HepG2 (cell line): ENCODE data around the gene PXDC1. TPM values are rescaled to one million over a fixed set of nuclear protein-coding genes. Genes with fewer than 3 reads are reported as not detected.
A peak's percentile ranks its signal among the peaks of the same experiment; 100 is the strongest.

ENCODE experiments used
- FOXO4 ChIP-seq: sonication (generic); formaldehyde crosslinking; conservative IDR thresholded peaks from 2 replicates; pipeline ENCODE4 v1.8.1; 2023; ENCODE audit warnings: missing genetic modification reagents
- MED1 ChIP-seq: sonication (generic); formaldehyde crosslinking; IDR thresholded peaks from 2 replicates; pipeline ENCODE4 v1.4.0; 2020; ENCODE audit warnings: missing genetic modification reagents
- RBM22 ChIP-seq: fragments of 200-400 bp; formaldehyde crosslinking; optimal IDR thresholded peaks from 2 replicates; pipeline ENCODE3; 2017; ENCODE audit warnings: mild to moderate bottlenecking, low read length, moderate library complexity
- RERE ChIP-seq: IDR thresholded peaks from 2 replicates; pipeline ENCODE4 v1.6.1; 2016; ENCODE audit warnings: low read depth, missing genetic modification reagents, missing compliant biosample characterization
- TIGD3 ChIP-seq: sonication (generic); formaldehyde crosslinking; IDR thresholded peaks from 2 replicates; pipeline ENCODE4 v1.5.1; 2020; ENCODE audit warnings: mild to moderate bottlenecking, missing genetic modification reagents, borderline replicate concordance
- ZBTB14 ChIP-seq: sonication (generic); formaldehyde crosslinking; IDR thresholded peaks from 2 replicates; pipeline ENCODE4 v1.4.0; 2020; ENCODE audit warnings: missing genetic modification reagents
- ZBTB4 ChIP-seq: sonication (generic); formaldehyde crosslinking; IDR thresholded peaks from 2 replicates; pipeline ENCODE4 v1.4.0; 2020; ENCODE audit warnings: missing genetic modification reagents, mild to moderate bottlenecking, borderline replicate concordance
- ZNF333 ChIP-seq: sonication (generic); formaldehyde crosslinking; IDR thresholded peaks from 2 replicates; pipeline ENCODE4 v1.4.0; 2020; ENCODE audit warnings: mild to moderate bottlenecking, missing genetic modification reagents, borderline replicate concordance
- ZNF589 ChIP-seq: sonication (generic); formaldehyde crosslinking; conservative IDR thresholded peaks from 2 replicates; pipeline ENCODE4 v1.8.0; 2022; ENCODE audit warnings: mild to moderate bottlenecking, moderate library complexity, missing genetic modification reagents
- ZNF607 ChIP-seq: sonication (generic); formaldehyde crosslinking; IDR thresholded peaks from 2 replicates; pipeline ENCODE4 v1.5.1; 2020; ENCODE audit warnings: missing genetic modification reagents, mild to moderate bottlenecking, borderline replicate concordance
- ZNF703 ChIP-seq: sonication (generic); formaldehyde crosslinking; IDR thresholded peaks from 2 replicates; pipeline ENCODE4 v1.5.1; 2020; ENCODE audit warnings: missing genetic modification reagents, mild to moderate bottlenecking, moderate library complexity, borderline replicate concordance
- ZSCAN5A ChIP-seq: sonication (generic); formaldehyde crosslinking; IDR thresholded peaks from 2 replicates; pipeline ENCODE4 v1.8.0; 2022; ENCODE audit warnings: mild to moderate bottlenecking, missing genetic modification reagents, borderline replicate concordance
- polyA plus RNA-seq, 8 experiments: library from polyadenylated mRNA; depleted of rRNA in 3 of 8; stranded (reverse) in 7 of 8; unstranded in 1 of 8; fragments of >200 nt; fragmentation: Illumina TruSeq in 4 of 8; extraction: Trizol in 4 of 8; gene quantifications; 2 replicates each; pipeline versions ENCODE4 v1.2.1 to v1.2.3, GENCODE V29; 2011 to 2016; ENCODE audit warnings: low read depth in 4 of 8, missing spikeins in 1 of 8, mixed read lengths in 1 of 8; ENCODE audit not compliant: insufficient read depth in 1 of 8
- total RNA-seq, 5 experiments: library from RNA; depleted of rRNA; stranded (reverse); fragments of >200 nt; fragmentation: Illumina TruSeq; extraction: Trizol; gene quantifications; 2 replicates each; pipeline ENCODE4 v1.2.3, GENCODE V29; 2016; ENCODE audit warnings: low read depth in 1 of 5

PXDC1 gene
- total and polyA plus RNA-seq, 2 of the 13 experiments (the other 11 are each of a cell fraction or from before 2014, with no cell fraction given): 32.4 to 34.7 TPM

GRCh38 chr6:3789018-3789895, 37.7 kb upstream of the PXDC1 start (continued):
- peak; percentile 50 for TF ChIP-seq RERE
- no peak for TF ChIP-seq RBM22
- TF ChIP-seq TIGD3 (CRISPR knock-in tag): no peak
- peak; percentile 74; the same call in 1 of the 2 replicates for TF ChIP-seq ZSCAN5A (CRISPR knock-in tag)
- no peak; the same call in 1 of the 2 replicates for TF ChIP-seq ZNF607 (CRISPR knock-in tag)
- TF ChIP-seq ZBTB14: no peak
- no peak for TF ChIP-seq ZNF703 (CRISPR knock-in tag)
- TF ChIP-seq ZNF333 (CRISPR knock-in tag): no peak
- TF ChIP-seq ZNF589 (CRISPR knock-in tag): no peak; the same call in 1 of the 2 replicates
- peak; percentile 100 for TF ChIP-seq MED1 (CRISPR knock-in tag)
- TF ChIP-seq FOXO4 (CRISPR knock-in tag): no peak
- peak; percentile 50; the same call in 1 of the 2 replicates for TF ChIP-seq ZBTB4 (CRISPR knock-in tag)
